Heart left ventricle (tissue), 13 donors: ENCODE data around the gene OR10G2.

Experiments used
- POLR2A ChIP-seq, 2 donors: fragments of 450-650 bp; IDR thresholded peaks; one replicate each; pipeline ENCODE4 v1.6.1; 2017; ENCODE audit warnings: antibody characterized with exemption in 2 of 2, mild to moderate bottlenecking in 2 of 2, moderate library complexity in 2 of 2
- TF ChIP-seq, protein P1 (sequence below), 12 donors: fragments of 200-600 bp; sonication (generic) in 4 of 12; IDR thresholded peaks; one replicate each; pipeline versions ENCODE4 v1.5.0 to v1.8.0; 2018 to 2022; ENCODE audit warnings: antibody characterized with exemption in 12 of 12, mild to moderate bottlenecking in 5 of 12
- donor health status: ischemic (EF 13 %, LVEDD 7.1; RV severe dilation, severe dysfunction).
- donor health status: DM: no; HTN: yes; CAD: no.
- donor health status: DM: no; HTN: no; CAD: no.
- donor health status: ischemic (EF 25% LVEDD 6.9; RV normal size, moderate dysfunction).
- donor health status: ischemic (EF 25% LVEDD 5.7; RV mildly dilated, moderate dysfunction).
- donor health status: ischemic (EF 35%, LVEDD 5.7; RV mildly dilated, moderate dysfunction).
- donor health status: nonischemic (EF 11% LVEDD 7.7; RV severe dilation, severe dysfunction).
- donor health status: DM: yes; HTN: yes; CAD: no.
- donor health status: PGD.
- donor health status: ischemic (EF 29% LVEDD 5.4; RV normal size, mild dysfunction).
- donor health status: nonischemic (EF 23%, LVEDD 6.1; RV moderate dilation, normal function).

DNA sequence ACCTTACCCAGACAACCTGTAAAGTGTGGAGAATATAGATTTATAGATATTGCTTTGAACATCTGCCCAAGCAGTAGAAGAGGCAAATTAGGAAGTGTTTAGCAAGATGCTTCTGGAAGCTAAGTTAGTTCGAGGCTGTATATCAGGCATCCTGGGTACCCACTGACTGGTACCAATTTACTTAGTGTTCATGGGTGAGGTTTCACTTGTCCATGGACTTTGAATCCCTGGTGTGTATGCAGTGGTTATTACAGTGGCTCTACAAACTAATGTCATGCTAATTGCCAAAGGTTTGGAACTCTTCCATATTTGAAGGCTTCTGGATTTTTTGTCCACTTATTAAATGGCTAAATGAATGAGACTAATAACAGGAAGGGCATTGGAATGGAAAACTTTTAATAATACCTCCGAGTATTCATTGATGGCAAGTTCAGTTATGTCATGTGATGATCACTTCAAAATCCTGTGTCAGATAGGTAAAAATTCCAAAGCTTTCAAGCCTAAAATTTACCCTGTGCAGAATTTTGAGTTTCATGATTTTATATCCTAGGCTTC lies 18.7 kb upstream of the OR10G2 start, which contains the start of gene OR4E2:
- no peak for TF ChIP-seq POLR2A (IDR thresholded peaks at IDR 0.05)
- TF ChIP-seq, protein P1, sequence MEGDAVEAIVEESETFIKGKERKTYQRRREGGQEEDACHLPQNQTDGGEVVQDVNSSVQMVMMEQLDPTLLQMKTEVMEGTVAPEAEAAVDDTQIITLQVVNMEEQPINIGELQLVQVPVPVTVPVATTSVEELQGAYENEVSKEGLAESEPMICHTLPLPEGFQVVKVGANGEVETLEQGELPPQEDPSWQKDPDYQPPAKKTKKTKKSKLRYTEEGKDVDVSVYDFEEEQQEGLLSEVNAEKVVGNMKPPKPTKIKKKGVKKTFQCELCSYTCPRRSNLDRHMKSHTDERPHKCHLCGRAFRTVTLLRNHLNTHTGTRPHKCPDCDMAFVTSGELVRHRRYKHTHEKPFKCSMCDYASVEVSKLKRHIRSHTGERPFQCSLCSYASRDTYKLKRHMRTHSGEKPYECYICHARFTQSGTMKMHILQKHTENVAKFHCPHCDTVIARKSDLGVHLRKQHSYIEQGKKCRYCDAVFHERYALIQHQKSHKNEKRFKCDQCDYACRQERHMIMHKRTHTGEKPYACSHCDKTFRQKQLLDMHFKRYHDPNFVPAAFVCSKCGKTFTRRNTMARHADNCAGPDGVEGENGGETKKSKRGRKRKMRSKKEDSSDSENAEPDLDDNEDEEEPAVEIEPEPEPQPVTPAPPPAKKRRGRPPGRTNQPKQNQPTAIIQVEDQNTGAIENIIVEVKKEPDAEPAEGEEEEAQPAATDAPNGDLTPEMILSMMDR (IDR thresholded peaks at IDR 0.05), result no peak
